Measurements from ENCODE around the gene IGFL4. TPM values are rescaled to one million over a fixed set of nuclear protein-coding genes. Genes with fewer than 3 reads are reported as not detected.

IGFL4 gene
- total and polyA plus RNA-seq, 2 of the 4 experiments (the other 2 are of a cell fraction): not detected

- in situ Hi-C loops (cut with MboI; ENCODE audit: low sequenced_read_pairs) (loop anchor here (10.0 kb wide), 1 partner anchor 53 kb away; the partner anchor contains the start of gene PGLYRP1), intact Hi-C loops (cut with micrococcal nuclease) (loop anchor here (1.0 kb wide), 3 partner anchors 48 to 188 kb away; no protein-coding TSS in a partner anchor), dilution Hi-C loops (cut with HindIII; ENCODE audit: low sequenced_read_pairs, unreplicated experiment) (no loop called here)
- Histone ChIP-seq H3K4me3 (ENCODE audit: insufficient read depth, low read depth, low read length) (no peak overlapping the region), H3K56ac (ENCODE audit: extremely low read depth, insufficient read depth, low read length) (no peak overlapping the region), H2BK15ac (ENCODE audit: low read depth, low read length) (no peak overlapping the region), H3K79me1 (ENCODE audit: low read depth in 1 of 2, low read length in 2 of 2) (no peaks in the 10 kb centered on the region), H3K9me3 (ENCODE audit: control insufficient read depth, insufficient read depth, low read length) (peaks cover 4% of the 10 kb centered on the region), H2BK20ac (ENCODE audit: low read depth, low read length) (no peak overlapping the region), H3K27me3 (ENCODE audit: control insufficient read depth, insufficient read depth, low read length) (peaks cover 47% of the 10 kb centered on the region), H2BK120ac (ENCODE audit: low read depth, low read length) (no peak overlapping the region), H4K5ac (ENCODE audit: low read depth, low read length) (no peak overlapping the region), H3K9me1 (ENCODE audit: insufficient read depth, low read length) (peaks cover 3% of the 10 kb centered on the region; the same call in 1 of the 2 replicates), H3K27ac (ENCODE audit: insufficient read depth, low read length) (no peak overlapping the region), H3K18ac (ENCODE audit: low read depth, low read length) (no peak overlapping the region), H3K14ac (replicated peaks; ENCODE audit: low read depth, low read length) (no peak overlapping the region), H4K91ac (ENCODE audit: insufficient read depth, low read depth, low read length) (no peak overlapping the region), H2AFZ (replicated peaks; ENCODE audit: low read length, poor library complexity) (no peak overlapping the region), H3K9ac (ENCODE audit: low read depth, low read length) (no peak overlapping the region), H2AK5ac (ENCODE audit: low read depth, low read length) (no peak overlapping the region), H4K20me1 (ENCODE audit: insufficient read depth, low read length) (peaks cover 7% of the 10 kb centered on the region; the same call in 1 of the 2 replicates), H3K23ac (ENCODE audit: low read depth, low read length) (no peak overlapping the region), H3K4ac (ENCODE audit: low read depth, low read length) (no peak overlapping the region), H2AK9ac (replicated peaks; ENCODE audit: low read depth, low read length, poor library complexity) (no peak overlapping the region), H3K36me3 (ENCODE audit: control insufficient read depth, insufficient read depth, low read length) (no peaks in the 10 kb centered on the region), H4K8ac (ENCODE audit: low read depth in 2 of 2, low read length in 2 of 2) (no peak overlapping the region), H2BK5ac (ENCODE audit: low read depth, low read length, poor library complexity, severe bottlenecking) (no peak overlapping the region), H3K4me2 (ENCODE audit: low read depth, low read length) (no peak overlapping the region), H3K4me1 (ENCODE audit: control insufficient read depth, insufficient read depth, low read length) (0 out of 2 replicates have a peak, but pooled peaks cover 2% of the 10 kb centered on the region)
- no CpG with 5 or more reads among the region's 6 CpGs for WGBS, 2 experiments (ENCODE audit: extremely low coverage in 2 of 2, insufficient read length in 1 of 2)
- TF ChIP-seq BHLHE40 (IDR thresholded peaks at IDR 0.05; ENCODE audit: low read depth, low read length) (0 out of 2 replicates have a peak, but pooled peaks have one; percentile 17), RFX5 (IDR thresholded peaks at IDR 0.05; ENCODE audit: low read depth, low read length) (no peak)
- ChIA-PET CTCF (interaction anchor here (0.7 to 2.9 kb wide), 7 partner anchors 10 to 188 kb away, joined by 3 to 27 read pairs (median 8); no protein-coding TSS in a partner anchor), POLR2A (ENCODE audit: unreplicated experiment) (no interaction called here)
- no TSS peak for BruUV-seq (replicated peaks)
- DNase-seq (no peak), ATAC-seq (ENCODE audit: low read depth) (no peak)
Measured at GRCh38 chr19:46077815-46078167, 37.0 kb upstream of the IGFL4 start.
